Stomach (tissue), 9 donors: ENCODE results near the gene PDAP1. TPM values are rescaled to one million over a fixed set of nuclear protein-coding genes. Genes with fewer than 3 reads are reported as not detected.
"Not testable (repeated sequence)": the region's sequence is repeated elsewhere in the genome, so short reads cannot be mapped to it uniquely, and the experiment has no call there.

Experiments used
- DNase-seq, 2 donors: peaks; one replicate each; pipeline versions ENCODE4 v3.0.0 to v3.0.0-alpha.2; 2013 to 2019
- H3K27ac ChIP-seq, 5 donors: fragments of 200-600 bp in 4 of 5; sonication (generic) in 4 of 5; one replicate each; pipeline ENCODE4 v1.5.1; 2013 to 2019; ENCODE audit warnings: mild to moderate bottlenecking in 1 of 5, moderate library complexity in 1 of 5
- H3K27me3 ChIP-seq, 3 donors: fragments of 200-600 bp; sonication (generic); one replicate each; pipeline ENCODE4 v1.5.1; 2017 to 2019; ENCODE audit warnings: mixed run types in 1 of 3
- H3K36me3 ChIP-seq, 4 donors: fragments of 200-600 bp; sonication (generic); 1 replicate in 3 of 4; 2 replicates in 1 of 4; pipeline ENCODE4 v1.5.1; 2016 to 2019
- H3K4me1 ChIP-seq, 4 donors: fragments of 200-600 bp; sonication (generic); one replicate each; pipeline ENCODE4 v1.5.1; 2016 to 2019
- H3K4me3 ChIP-seq, 4 donors: fragments of 200-600 bp; sonication (generic) in 3 of 4; one replicate each; pipeline ENCODE4 v1.5.1; 2016 to 2019; ENCODE audit warnings: mild to moderate bottlenecking in 1 of 4
- H3K9me3 ChIP-seq, 4 donors: fragments of 200-600 bp; sonication (generic); one replicate each; pipeline ENCODE4 v1.5.1; 2016 to 2019
- CTCF ChIP-seq, 7 experiments: fragments of 450-650 bp in 4 of 7; fragments of 200-600 bp in 3 of 7; sonication (generic) in 3 of 7; IDR thresholded peaks; one replicate each; pipeline ENCODE4 v1.5.1; 2016 to 2019; ENCODE audit warnings: antibody characterized with exemption in 7 of 7, control low read depth in 2 of 7, mild to moderate bottlenecking in 1 of 7
- EP300 ChIP-seq: sonication (generic); formaldehyde crosslinking; IDR thresholded peaks from one replicate; pipeline ENCODE4 v1.6.1; 2017; ENCODE audit warnings: antibody characterized with exemption
- POLR2A ChIP-seq, 4 donors: fragments of 450-650 bp; IDR thresholded peaks; one replicate each; pipeline ENCODE4 v1.6.1; 2016; ENCODE audit warnings: antibody characterized with exemption in 4 of 4, control low read depth in 2 of 4, mild to moderate bottlenecking in 1 of 4, moderate library complexity in 1 of 4
- POLR2AphosphoS5 ChIP-seq, 3 donors: sonication (generic); formaldehyde crosslinking; IDR thresholded peaks; one replicate each; pipeline ENCODE4 v1.6.1; 2016; ENCODE audit warnings: antibody characterized with exemption in 3 of 3
- WGBS, 5 donors: extraction: QIAGEN DNeasy Blood & Tissue Kit in 3 of 5; methylation state at CpG; one replicate each; pipeline versions ENCODE4 v1.1.5 to v1.1.7; 2013 to 2018; 5-methylcytosine and 5-hydroxymethylcytosine counted together
- intact Hi-C: fragments of 100-400 bp; cut with DNase I; formaldehyde crosslinking; loops from one replicate; pipeline ENCODE4 v1.15.1; 2023; ENCODE audit warnings: low total_unique reads
- polyA plus RNA-seq, 3 donors: library from polyadenylated mRNA; stranded (reverse); fragments of 200-250 nt; gene quantifications; one replicate each; pipeline ENCODE4 v1.2.3, GENCODE V29; 2013
- total RNA-seq, 5 donors: library from RNA; depleted of rRNA; stranded (reverse); fragments of >200 nt; gene quantifications; one replicate each; pipeline versions ENCODE4 v1.1.0 to v1.2.3, GENCODE V29; 2014 to 2016
- donor health status: healthy with polysubstance abuse.
- donor health status: Bipolar disorder and iron deficiency.
- donor health status: healthy.

PDAP1 gene
- total and polyA plus RNA-seq, 8 donors = 22.8 to 153 (median 79.7) TPM

DNA sequence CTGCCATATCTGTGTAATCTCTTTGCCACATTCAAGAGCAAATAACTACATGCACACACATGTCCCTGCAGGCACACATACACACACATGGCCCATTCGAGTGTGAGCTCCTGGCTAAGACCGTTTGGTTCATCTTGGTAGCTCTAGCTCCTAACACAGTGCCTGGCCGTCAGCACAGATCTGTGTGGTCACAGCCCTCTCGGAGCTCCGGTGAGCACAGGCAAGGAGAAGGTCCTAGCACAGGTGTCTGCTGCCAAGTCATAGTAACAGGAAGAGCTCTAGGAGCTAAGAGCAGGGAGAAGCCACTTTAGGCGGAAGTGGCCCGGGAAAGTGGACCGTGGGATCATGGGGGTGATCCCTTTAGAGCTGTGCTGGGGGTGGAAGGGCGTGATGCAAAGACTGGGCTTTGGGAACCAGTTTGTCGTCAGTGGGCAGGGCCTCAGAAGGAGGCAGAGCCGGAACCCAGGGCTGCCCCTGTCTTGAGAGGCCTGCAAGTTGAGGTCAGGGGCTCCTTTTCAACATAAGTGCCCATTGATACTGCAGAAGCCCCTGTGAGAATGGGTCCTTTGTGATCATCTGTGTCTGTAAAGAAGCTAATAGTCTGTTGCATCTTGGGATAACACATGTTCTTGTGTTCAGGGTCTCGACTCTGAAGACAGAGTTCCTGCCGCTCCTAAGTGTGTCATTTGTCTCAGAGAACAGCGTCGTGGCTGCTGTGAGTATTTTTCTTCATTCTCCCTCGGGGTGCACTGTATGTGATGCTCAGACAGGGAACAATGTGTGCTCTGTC lies 50.5 kb downstream of the PDAP1 start:
- intact Hi-C loops = no loop called here
- DNase-seq = peak in 1 of 2 donors; percentile 54
- peaks cover 88 to 100% (median 100%) of the 10 kb centered on the region in 4 donors for H3K36me3 ChIP-seq
- no peak for TF ChIP-seq CTCF (IDR thresholded peaks at IDR 0.05)
- no peak for TF ChIP-seq POLR2AphosphoS5 (IDR thresholded peaks at IDR 0.05)
- TF ChIP-seq POLR2A (IDR thresholded peaks at IDR 0.05) = no peak
- no peak for TF ChIP-seq EP300
- WGBS, 5 donors = 87 to 94% (median 92%) methylated on average over 16 of the region's 16 CpGs
- no peak overlapping the region for H3K27ac ChIP-seq
- H3K4me3 ChIP-seq = no peak overlapping the region
- no peaks in the 10 kb centered on the region for H3K4me1 ChIP-seq
- H3K27me3 ChIP-seq = no peaks in the 10 kb centered on the region
- no peaks in the 10 kb centered on the region for H3K9me3 ChIP-seq

DNA sequence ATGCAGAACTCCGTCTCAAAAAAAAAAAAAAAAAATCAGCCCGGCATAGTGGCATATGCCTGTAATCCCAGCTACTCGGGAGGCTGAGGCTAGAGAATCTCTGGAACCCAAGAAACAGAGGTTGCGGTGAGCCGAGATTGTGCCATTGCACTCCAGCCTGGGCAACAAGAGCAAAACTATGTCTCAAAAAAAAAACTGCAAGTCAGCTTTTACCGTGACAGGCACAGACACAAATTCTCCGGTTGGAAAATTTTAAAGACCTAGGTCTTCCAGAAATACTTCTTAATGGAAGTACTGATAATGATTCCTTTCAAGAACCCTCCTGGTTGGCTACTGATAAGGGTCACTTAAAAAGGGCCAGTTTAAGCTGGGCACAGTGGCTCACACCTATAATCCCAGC lies 53.3 kb downstream of the PDAP1 start:
- intact Hi-C loops = no loop called here
- TF ChIP-seq EP300 (no peak), CTCF (IDR thresholded peaks at IDR 0.05) (no peak), POLR2AphosphoS5 (IDR thresholded peaks at IDR 0.05) (no peak), POLR2A (IDR thresholded peaks at IDR 0.05) (no peak)
- Histone ChIP-seq H3K9me3 (no peaks in the 10 kb centered on the region), H3K4me1 (no peaks in the 10 kb centered on the region), H3K27ac (no peak overlapping the region), H3K36me3 (peaks cover 88 to 100% (median 100%) of the 10 kb centered on the region in 4 donors), H3K4me3 (no peak overlapping the region), H3K27me3 (no peaks in the 10 kb centered on the region)
- no peak for DNase-seq
- 88 to 97% (median 93%) methylated on average over 7 of the region's 7 CpGs for WGBS, 5 donors

DNA sequence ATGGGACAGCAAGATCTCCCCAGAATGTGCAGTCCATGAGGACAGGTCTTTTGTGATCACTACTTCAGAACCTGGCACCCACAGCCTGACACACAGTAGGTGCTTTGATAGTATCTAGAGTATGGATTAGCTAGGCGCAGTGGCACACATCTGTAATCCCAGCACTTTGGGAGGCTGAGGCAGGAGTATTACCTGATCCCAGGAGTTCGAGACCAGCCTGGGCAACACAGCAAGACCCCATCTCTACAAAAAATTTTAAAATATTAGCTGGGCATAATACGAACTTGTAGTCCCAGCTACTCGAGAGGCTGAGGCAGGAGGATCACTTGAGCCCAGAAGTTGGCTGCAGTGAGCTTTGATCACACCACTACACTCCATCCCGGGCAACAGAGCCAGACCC lies 56.1 kb downstream of the PDAP1 start:
- Histone ChIP-seq H3K4me1 (no peaks in the 10 kb centered on the region), H3K27me3 (no peaks in the 10 kb centered on the region), H3K36me3 (peaks cover 85 to 100% (median 100%) of the 10 kb centered on the region in 4 donors), H3K27ac (no peak overlapping the region), H3K9me3 (no peaks in the 10 kb centered on the region), H3K4me3 (no peak overlapping the region)
- no peak for DNase-seq
- WGBS, 5 donors = 91 to 98% (median 95%) methylated on average over 5 of the region's 5 CpGs
- intact Hi-C loops = no loop called here
- no peak for TF ChIP-seq CTCF (IDR thresholded peaks at IDR 0.05)
- TF ChIP-seq EP300 = no peak
- no peak for TF ChIP-seq POLR2AphosphoS5 (IDR thresholded peaks at IDR 0.05)
- no peak for TF ChIP-seq POLR2A (IDR thresholded peaks at IDR 0.05)

- DNase-seq = peak in 1 of 2 donors; percentile 18
- H3K27ac ChIP-seq, H3K27me3 ChIP-seq, intact Hi-C loops, H3K4me3 ChIP-seq, H3K9me3 ChIP-seq, H3K4me1 ChIP-seq: not testable (repeated sequence)
- WGBS, 5 donors = 85 to 100% (median 98%) methylated on average over 3 of the region's 3 CpGs
- H3K36me3 ChIP-seq = peaks cover 77 to 100% (median 100%) of the 10 kb centered on the region in 4 donors
These were observed 57.8 kb downstream of the PDAP1 start for GRCh38 chr7:99350641-99351040.

Other genes with a start within 250 kb of the PDAP1 start
- 1 to 10 TPM in 2 of 5 donors, not detected in 3; 1.5 to 4.5 TPM for gene KPNA7, start 200.5 kb downstream of the PDAP1 start, total RNA-seq
- gene KPNA7, start 200.5 kb downstream of the PDAP1 start, polyA plus RNA-seq = 1 to 10 TPM in 1 of 3 donors, under 1 TPM in 2; 0.23 to 4.7 (median 0.62) TPM
- gene MYH16, start 135.8 kb downstream of the PDAP1 start, total RNA-seq = under 1 TPM in 1 of 5 donors, not detected in 4; 0.37 TPM
- under 1 TPM in 1 of 3 donors, not detected in 2; 0.05 TPM for gene MYH16, start 135.8 kb downstream of the PDAP1 start, polyA plus RNA-seq
- gene ARPC1A, start 82.7 kb downstream of the PDAP1 start, total RNA-seq = 100 to 1,000 TPM in 4 of 5 donors, 10 to 100 TPM in 1; 93.3 to 220 (median 117) TPM
- 100 to 1,000 TPM; 165 to 344 (median 257) TPM for gene ARPC1A, start 82.7 kb downstream of the PDAP1 start, polyA plus RNA-seq
- gene ARPC1B, start 33.9 kb downstream of the PDAP1 start, total RNA-seq = 100 to 1,000 TPM in 3 of 5 donors, 10 to 100 TPM in 2; 25.1 to 229 (median 113) TPM
- gene ARPC1B, start 33.9 kb downstream of the PDAP1 start, polyA plus RNA-seq = 100 to 1,000 TPM in 2 of 3 donors, 10 to 100 TPM in 1; 89.9 to 196 (median 106) TPM
- 100 to 1,000 TPM in 1 of 5 donors, 10 to 100 TPM in 4; 58.0 to 122 (median 82.3) TPM for gene BUD31, start 372 bp upstream of the PDAP1 start, total RNA-seq
- 100 to 1,000 TPM; 127 to 155 (median 151) TPM for gene BUD31, start 372 bp upstream of the PDAP1 start, polyA plus RNA-seq
- gene PTCD1, start 30.2 kb upstream of the PDAP1 start, total RNA-seq = 1 to 10 TPM in 4 of 5 donors, under 1 TPM in 1; 0.87 to 3.5 (median 2.7) TPM
- 1 to 10 TPM; 1.8 to 3.1 (median 2.0) TPM for gene PTCD1, start 30.2 kb upstream of the PDAP1 start, polyA plus RNA-seq
- gene CPSF4, start 30.3 kb upstream of the PDAP1 start, total RNA-seq = 10 to 100 TPM in 4 of 5 donors, 1 to 10 TPM in 1; 4.5 to 43.8 (median 28.8) TPM
- gene CPSF4, start 30.3 kb upstream of the PDAP1 start, polyA plus RNA-seq = 10 to 100 TPM; 24.9 to 31.3 (median 25.6) TPM
- 100 to 1,000 TPM in 4 of 5 donors, 1 to 10 TPM in 1; 1.2 to 441 (median 159) TPM for gene ATP5MF, start 57.6 kb upstream of the PDAP1 start, total RNA-seq
- 1,000 to 10,000 TPM; 1,153 to 1,530 (median 1,469) TPM for gene ATP5MF, start 57.6 kb upstream of the PDAP1 start, polyA plus RNA-seq
- 10 to 100 TPM; 14.6 to 55.6 (median 22.0) TPM for gene ZNF789, start 64.3 kb upstream of the PDAP1 start, total RNA-seq
- 1 to 10 TPM; 6.6 to 9.8 (median 7.2) TPM for gene ZNF789, start 64.3 kb upstream of the PDAP1 start, polyA plus RNA-seq
- gene ZNF394, start 91.7 kb upstream of the PDAP1 start, total RNA-seq = 100 to 1,000 TPM in 1 of 5 donors, 10 to 100 TPM in 4; 16.9 to 177 (median 48.0) TPM
- 10 to 100 TPM; 15.7 to 16.7 (median 16.4) TPM for gene ZNF394, start 91.7 kb upstream of the PDAP1 start, polyA plus RNA-seq
- 10 to 100 TPM in 1 of 5 donors, 1 to 10 TPM in 3, under 1 TPM in 1; 0.58 to 11.4 (median 4.0) TPM for gene ZKSCAN5, start 96.1 kb upstream of the PDAP1 start, total RNA-seq
- 1 to 10 TPM; 2.7 to 3.8 (median 2.9) TPM for gene ZKSCAN5, start 96.1 kb upstream of the PDAP1 start, polyA plus RNA-seq
- 10 to 100 TPM in 1 of 5 donors, 1 to 10 TPM in 2, under 1 TPM in 2; 0.45 to 35.9 (median 3.3) TPM for gene FAM200A, start 143.5 kb upstream of the PDAP1 start, total RNA-seq
- gene FAM200A, start 143.5 kb upstream of the PDAP1 start, polyA plus RNA-seq = 1 to 10 TPM; 3.1 to 4.2 (median 3.5) TPM
- 100 to 1,000 TPM in 2 of 5 donors, 10 to 100 TPM in 3; 55.8 to 162 (median 94.5) TPM for gene ZNF655, start 150.0 kb upstream of the PDAP1 start, total RNA-seq
- 10 to 100 TPM; 33.0 to 41.2 (median 37.5) TPM for gene ZNF655, start 150.0 kb upstream of the PDAP1 start, polyA plus RNA-seq
- gene TMEM225B, start 189.7 kb upstream of the PDAP1 start, total RNA-seq = 1 to 10 TPM in 1 of 5 donors, under 1 TPM in 1, not detected in 3; 0.73 to 4.3 TPM
- gene TMEM225B, start 189.7 kb upstream of the PDAP1 start, polyA plus RNA-seq = 1 to 10 TPM in 1 of 3 donors, under 1 TPM in 1, not detected in 1; 0.75 to 1.2 TPM
- 10 to 100 TPM; 10.7 to 16.2 (median 12.3) TPM for gene ZSCAN25, start 208.3 kb upstream of the PDAP1 start, total RNA-seq
- 1 to 10 TPM; 3.5 to 4.1 (median 3.7) TPM for gene ZSCAN25, start 208.3 kb upstream of the PDAP1 start, polyA plus RNA-seq